Pulmonary artery endothelial cell (primary cell): Measurements from ENCODE around the gene RNF34. TPM values are rescaled to one million over a fixed set of nuclear protein-coding genes. Genes with fewer than 3 reads are reported as not detected.

Experiments used
- DNase-seq: peaks from one replicate; pipeline ENCODE4 v3.0.0-alpha.2; 2011; ENCODE audit warnings: low read depth, low spot score
- total RNA-seq: library from RNA; depleted of rRNA; stranded (reverse); fragments of >200 nt; gene quantifications from 2 replicates; pipeline ENCODE4 v1.2.3, GENCODE V29; 2014

The RNF34 gene
- total RNA-seq, 1 donor from 2014 or later: 122 TPM

- DNase-seq: no peak
Observed at GRCh38 chr12:121436706-121437105, 36.8 kb downstream of the RNF34 start.

GRCh38 chr12:121438905-121439304, 39.0 kb downstream of the RNF34 start:
- DNase-seq: no peak

- no peak for DNase-seq
Observed at GRCh38 chr12:121439715-121440114, 39.8 kb downstream of the RNF34 start.

GRCh38 chr12:121440768-121441167, 40.9 kb downstream of the RNF34 start:
- no peak for DNase-seq

GRCh38 chr12:121441555-121441954, 41.6 kb downstream of the RNF34 start:
- no peak for DNase-seq

- DNase-seq: no peak
Observed at GRCh38 chr12:121442028-121442948, 42.4 kb downstream of the RNF34 start.

- DNase-seq: peak; percentile 27
Observed at GRCh38 chr12:121443193-121443870, 43.4 kb downstream of the RNF34 start.

GRCh38 chr12:121443911-121444841, 44.3 kb downstream of the RNF34 start:
- no peak for DNase-seq

- DNase-seq: no peak
Observed at GRCh38 chr12:121444842-121445202, 44.9 kb downstream of the RNF34 start.

- DNase-seq: no peak
Observed at GRCh38 chr12:121446750-121447149, 46.8 kb downstream of the RNF34 start.

- no peak for DNase-seq
Observed at GRCh38 chr12:121448771-121449315, 48.9 kb downstream of the RNF34 start.

GRCh38 chr12:121451961-121452339, 52.0 kb downstream of the RNF34 start:
- no peak for DNase-seq

- DNase-seq: no peak
Observed at GRCh38 chr12:121452340-121452984, 52.5 kb downstream of the RNF34 start.

- no peak for DNase-seq
Observed at GRCh38 chr12:121452985-121453360, 53.1 kb downstream of the RNF34 start.

GRCh38 chr12:121453629-121454028, 53.7 kb downstream of the RNF34 start:
- no peak for DNase-seq

- DNase-seq: no peak
Observed at GRCh38 chr12:121454921-121455320, 55.0 kb downstream of the RNF34 start.

GRCh38 chr12:121455766-121456420, 56.0 kb downstream of the RNF34 start:
- DNase-seq: no peak

GRCh38 chr12:121456551-121456950, 56.6 kb downstream of the RNF34 start:
- DNase-seq: no peak

GRCh38 chr12:121461048-121461447, 61.1 kb downstream of the RNF34 start:
- no peak for DNase-seq

- no peak for DNase-seq
Observed at GRCh38 chr12:121464331-121464730, 64.4 kb downstream of the RNF34 start.
